GM21529 (cell line): ENCODE results near the gene ELMO1.
"Not testable (repeated sequence)": the region's sequence is repeated elsewhere in the genome, so short reads cannot be mapped to it uniquely, and the experiment has no call there.

Experiments used
- ATAC-seq: cut with Tn5 transposase; IDR thresholded peaks from one replicate; pipeline ENCODE4 v1.9.1; 2021; ENCODE audit not compliant: unreplicated experiment

Gene ELMO1

DNA sequence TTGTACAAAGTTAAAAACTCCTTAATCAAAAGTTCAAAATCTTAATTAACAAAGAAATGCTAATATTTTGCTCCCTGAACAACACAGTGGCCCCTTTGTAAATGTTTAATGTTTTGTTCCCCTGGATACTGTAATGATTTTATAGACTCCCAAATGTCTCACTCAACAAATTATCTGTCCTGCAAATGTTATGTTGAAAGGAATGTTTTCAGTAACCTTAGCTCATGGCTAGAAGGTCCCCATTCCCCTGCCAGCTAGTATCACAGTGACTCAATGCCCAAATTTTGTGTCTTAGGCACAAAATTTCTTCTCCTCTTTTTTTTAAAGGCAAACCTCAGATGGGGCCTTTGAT lies 298.9 kb downstream of the ELMO1 start:
- no peak for ATAC-seq

DNA sequence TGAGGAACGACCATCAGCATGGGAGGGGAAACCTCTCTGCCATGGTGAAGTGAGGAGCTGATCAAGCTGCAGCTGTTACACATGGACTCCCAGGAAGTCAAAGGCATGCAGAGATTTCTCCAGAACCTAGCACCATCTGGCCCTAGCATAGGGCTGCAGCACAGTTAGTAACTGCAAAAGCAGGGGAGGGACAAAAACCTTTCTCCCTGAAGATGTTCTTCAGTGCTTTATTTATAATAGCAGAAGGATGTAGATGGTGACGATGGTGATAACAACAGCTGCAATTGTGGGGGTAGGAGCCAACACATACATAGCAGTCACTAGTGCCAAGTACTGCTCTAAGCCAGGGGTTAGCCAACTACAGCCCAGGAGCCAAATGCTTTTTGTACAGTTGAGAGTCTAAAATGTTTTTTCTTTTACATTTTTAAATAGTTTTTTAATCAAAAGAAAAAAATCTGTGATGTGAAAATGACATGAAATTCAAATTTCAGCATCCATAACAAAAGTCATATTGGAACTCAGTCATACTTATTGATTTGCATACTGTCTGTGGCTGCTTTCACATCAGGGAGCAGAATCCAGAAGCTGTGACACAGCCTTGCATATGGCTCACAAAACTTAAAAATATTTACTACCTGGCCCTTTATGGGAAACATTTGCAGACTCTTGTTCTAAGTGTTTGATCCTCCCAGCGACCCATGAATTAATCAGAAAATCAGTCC lies 299.5 kb downstream of the ELMO1 start:
- peak; percentile 61 for ATAC-seq

DNA sequence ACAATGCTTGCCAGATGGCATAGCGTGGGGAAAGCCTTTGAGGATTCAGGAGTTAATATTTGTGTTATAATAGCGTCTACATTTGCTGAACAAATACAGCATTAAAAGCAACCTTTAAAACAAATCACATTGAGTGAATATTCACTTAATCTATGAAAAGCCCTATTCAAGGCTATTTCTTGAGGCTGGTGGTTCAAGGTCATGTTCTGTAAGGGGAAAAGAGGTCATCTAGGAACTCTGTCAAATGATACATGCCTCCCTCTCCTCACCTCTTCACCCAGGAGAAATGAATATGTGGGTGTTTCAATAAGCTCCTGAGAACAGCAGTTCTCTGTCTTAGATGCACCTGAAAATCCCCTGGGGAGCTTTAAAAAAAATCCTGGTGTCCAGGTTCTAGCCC lies 303.0 kb downstream of the ELMO1 start:
- no peak for ATAC-seq

DNA sequence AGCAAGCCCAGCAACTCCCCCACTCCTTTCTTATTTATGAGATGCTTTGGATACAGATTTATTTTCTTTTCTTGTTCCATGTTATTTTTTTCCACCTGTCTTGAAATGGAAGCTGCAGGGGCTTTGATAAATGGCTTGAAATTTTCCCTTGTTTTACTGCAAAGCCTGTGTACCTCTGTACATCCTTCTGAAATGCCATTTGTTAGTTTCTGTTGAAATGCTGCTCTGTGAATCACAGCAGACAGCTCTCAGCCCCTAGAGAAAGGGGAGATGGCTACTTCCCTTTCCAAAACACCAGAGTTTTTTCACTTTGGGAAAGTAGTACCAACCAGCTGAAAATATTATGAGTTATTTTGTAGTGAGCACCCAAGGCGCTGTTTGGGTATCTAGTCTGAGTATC lies 304.2 kb downstream of the ELMO1 start:
- no peak for ATAC-seq

DNA sequence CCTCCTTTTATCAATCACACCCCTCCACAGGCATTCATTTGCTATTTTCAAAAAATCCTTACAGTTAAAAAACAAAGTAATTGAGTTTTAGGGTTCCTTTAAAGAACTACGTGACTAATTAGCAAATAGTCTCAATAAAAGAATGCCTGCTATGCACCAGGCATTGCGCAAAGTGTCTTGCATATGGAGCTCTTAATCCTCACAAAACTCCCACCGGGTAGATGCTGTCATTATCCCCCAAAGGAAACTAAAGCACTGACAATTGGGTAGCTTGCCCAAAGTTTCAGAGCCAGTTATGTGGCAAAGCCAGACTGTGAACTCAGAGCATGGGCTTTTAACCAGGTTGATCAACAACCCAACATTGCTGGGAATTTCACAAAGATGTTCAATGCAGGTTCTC lies 305.7 kb downstream of the ELMO1 start:
- no peak for ATAC-seq

DNA sequence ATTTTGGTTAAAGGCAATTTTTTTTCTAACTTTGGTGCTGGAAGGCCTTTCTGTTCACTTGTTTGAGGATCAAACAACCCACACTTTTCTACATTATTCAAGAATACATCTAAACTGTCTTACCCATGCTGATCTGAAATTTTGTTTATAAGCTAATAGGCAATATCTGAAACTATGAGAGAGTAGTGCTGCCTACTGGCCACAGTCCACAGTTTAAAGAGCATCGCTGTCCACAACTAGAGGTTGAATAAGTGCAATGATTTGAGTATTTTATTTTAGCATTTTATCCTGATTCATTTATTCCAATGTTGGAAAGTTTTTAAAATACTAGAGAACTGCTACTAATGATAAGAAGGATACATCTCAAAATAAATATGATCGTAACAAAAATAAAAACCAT lies 306.9 kb downstream of the ELMO1 start:
- ATAC-seq, result no peak

DNA sequence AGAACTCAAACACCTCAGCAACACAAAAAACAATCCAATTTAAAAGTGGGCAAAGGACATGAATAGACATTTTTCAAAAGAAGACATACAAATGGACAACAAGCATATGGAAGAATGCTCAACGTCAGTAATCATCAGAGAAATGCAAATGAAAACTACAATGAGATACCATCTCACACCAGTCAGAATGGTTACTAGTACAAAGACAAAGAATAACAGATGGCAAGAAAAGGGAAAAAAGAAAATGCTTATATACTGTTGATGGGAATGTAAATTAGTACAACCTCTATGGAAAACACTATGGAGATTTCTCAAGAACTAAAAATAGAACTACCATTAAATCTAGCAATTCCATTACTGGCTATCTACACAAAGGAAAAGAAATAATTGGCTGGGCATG lies 314.8 kb downstream of the ELMO1 start:
- ATAC-seq, result not testable (repeated sequence)

DNA sequence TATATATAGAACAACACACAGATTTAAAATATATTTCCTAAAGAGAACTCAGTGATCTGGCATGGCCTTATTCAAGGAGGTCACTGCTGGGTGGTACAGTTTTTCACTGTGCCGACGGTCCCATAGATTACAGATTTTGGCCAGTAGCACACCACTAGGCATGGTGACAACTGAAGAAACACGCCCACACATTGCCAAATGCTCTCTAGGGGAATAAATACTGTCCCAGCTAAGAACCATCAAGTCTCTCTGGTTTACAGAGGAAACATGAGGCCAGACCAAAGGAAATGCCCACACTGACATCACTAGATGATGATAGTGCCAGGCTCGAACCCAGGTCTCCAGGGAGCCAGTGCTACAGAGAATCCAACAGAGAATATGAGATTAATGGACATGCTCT lies 316.8 kb downstream of the ELMO1 start:
- ATAC-seq, result no peak

DNA sequence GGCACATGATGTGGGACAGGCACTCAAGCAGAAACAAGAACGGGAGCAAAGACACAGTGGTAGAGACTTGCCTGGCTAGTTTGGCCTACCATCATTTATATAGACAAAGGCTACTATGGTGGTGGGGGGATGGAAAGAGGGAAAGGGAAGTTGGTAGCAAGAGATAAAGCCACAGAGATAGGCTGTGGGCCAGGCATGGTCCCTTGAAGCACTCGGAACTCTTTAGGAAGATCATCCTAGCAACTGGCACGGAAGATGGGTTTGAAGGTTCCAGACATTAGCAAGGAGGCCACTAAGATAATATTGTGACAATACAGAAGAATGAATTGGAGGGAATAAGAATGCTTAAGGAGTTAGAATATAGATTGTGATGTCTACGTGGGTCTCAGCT lies 319.6 kb downstream of the ELMO1 start:
- ATAC-seq, result no peak

DNA sequence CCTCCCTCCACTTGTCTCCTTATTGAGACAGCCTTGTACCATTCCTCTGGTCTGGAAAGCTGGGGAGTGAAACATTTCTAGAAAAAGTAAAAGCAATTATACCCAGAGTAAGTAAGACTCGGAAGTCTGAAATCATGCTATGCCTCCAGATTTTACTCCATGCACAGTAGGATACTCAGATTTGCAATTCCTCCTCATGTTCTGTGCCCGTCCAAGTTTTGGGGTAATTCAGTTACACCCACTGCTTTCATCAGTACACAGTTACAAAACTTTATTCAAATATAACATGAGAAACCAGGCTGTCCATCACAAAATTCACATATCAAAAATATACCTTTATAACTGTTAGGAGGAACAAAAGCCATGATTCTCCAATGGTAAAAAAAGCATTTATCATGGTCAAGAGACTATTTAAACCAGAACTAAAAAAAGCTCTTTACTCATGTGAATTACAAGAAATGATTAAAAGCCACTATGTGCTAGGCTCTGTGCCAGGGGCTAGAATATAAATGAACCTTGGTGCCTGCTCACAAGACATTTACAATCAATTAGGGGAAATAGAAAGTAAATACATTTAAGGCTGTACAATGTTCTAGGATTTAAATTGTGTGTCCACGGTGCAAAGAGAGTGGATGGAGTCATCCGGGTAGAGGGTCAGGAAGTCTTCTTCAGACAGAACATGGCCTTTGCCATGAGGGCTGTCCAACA lies 320.2 kb downstream of the ELMO1 start:
- ATAC-seq, result no peak

DNA sequence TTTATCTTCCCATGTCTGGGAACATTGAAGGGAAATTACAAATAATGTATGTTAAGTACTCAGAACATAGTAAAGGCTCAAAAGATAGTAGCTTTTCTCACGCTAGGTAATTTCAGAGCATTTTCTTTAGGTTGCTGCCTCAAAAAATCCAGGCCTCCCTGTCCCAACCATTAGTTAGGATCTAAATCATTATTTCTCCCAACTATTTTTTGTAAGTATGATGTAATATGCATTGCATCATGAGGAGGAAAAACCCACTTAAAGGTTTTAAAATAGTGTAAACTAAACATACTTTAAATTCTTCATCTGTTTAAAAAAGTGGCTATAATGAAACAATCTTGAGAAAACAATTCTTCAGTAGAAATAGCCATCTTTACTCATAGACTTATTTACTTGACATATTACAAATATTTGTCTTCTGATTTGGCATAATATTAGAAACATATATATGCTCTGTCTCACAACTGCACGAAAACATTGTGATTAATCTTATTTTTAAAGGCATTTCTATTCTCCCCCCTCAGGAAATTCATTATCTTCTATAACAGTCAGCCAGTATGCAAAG lies 329.3 kb downstream of the ELMO1 start:
- ATAC-seq, result no peak

DNA sequence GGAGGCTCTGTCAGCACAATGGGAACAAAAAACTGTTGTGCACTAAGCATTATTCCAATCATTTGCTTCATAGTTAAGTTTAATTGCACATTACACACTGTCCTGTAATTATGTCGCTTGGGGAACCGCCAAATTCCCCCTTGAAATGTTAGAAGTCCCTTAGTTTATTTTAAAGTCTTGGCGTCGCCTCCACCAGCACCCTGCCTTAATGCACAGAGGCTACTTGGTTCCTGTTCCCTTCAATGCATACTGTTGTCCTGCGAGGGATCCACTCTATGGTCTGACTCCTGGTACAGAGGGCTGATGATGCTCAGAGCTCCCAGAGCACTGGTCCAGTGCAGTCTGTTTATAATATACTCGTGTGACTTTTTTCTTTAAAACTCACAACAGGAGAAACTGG lies 330.7 kb downstream of the ELMO1 start:
- no peak for ATAC-seq

DNA sequence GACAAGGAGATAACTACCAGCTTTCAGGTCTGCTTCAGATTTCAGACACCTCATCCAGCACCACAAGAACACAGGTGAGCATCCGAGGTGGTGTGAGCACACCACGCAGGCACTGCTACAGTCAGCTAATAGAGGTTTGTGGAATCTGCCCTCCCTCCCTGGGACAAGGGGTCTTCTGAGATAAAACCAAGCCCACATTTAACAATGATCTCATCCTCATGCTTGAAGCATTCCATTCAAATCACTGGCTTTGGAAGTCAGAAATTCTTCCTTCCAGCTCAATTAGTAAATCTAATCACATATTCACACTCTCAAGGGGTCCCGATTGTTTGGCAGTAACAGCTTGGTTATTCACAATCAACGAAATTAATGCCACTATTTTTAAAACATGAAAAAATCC lies 331.4 kb downstream of the ELMO1 start:
- ATAC-seq, result no peak

DNA sequence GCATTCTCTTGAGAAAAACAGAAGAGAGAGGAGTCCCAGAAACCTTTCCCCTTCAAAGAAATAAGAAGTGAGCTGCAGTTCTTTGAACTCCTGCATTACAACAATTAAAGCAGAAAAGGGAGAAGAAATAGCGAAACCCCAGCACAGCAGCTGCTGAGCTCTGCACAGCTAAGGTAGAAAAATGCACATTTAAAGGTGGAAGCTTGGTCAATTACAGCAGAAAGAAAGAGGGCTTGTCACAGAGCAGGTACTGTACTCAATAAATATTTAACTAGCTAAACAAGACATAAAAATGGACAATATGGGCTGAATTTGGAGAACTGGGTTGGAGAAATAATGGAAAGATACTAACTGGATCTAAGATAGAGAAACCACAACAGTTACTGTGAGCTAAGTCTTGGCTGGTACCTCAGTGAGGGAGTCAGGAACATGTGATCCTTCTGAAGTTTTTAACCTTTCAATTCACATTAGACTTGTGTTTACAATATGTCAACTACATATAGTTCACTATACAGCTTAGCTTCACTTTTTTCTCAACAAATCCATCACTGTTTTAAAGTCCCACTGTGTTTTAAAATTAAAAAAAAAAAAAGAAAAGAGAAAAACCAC lies 332.5 kb downstream of the ELMO1 start:
- ATAC-seq, result no peak

DNA sequence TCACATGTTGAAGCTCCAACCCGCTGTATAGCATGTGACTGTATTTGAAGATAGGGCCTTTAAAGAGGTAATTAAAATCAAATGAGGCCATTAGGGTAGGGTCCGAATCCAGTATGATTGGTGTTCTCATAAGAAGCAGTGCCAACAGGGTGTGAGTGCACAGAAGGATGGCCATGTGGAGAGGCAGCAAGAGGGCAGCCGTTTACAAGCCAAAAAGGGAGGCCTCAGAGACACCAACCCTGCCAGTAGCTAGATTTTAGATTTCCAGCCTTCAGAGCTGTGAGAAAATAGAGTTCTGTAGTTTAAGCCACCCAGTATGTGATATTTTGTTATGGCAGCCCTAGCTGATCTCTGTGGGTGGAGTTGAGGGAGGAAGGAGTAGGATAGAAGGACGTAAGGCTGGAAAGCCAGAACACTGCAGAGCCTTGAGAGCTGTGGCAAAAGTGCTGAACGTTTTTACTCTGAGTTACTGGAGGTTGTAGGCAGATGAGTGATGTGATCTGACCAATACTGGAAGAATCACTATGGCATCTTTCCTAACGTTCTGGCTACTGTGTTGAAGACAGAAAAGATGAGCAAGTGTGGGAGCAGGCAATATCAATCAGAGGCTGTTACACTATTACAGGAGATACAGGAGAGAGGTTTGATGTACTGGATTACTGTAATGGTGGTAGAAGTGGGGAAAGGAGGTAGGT lies 334.9 kb downstream of the ELMO1 start:
- no peak for ATAC-seq

DNA sequence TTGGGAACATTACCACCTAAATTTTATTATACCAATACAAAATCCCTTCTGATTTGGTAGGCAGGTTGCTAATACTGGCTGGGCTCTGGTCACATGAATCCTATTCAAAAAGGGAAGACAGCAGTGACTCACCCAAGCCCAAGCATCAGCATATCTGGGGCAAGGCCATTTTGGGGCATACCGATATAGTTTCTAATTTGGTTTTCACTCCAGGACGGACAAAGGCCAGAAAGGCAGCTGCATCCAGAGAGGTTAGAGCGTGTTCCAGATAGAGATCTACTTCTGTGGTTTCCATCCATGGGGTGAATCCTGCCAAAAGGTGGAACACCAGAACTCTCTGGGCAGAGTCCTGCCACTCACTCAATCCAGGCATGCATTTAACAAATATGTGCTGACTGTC lies 335.8 kb downstream of the ELMO1 start:
- no peak for ATAC-seq

DNA sequence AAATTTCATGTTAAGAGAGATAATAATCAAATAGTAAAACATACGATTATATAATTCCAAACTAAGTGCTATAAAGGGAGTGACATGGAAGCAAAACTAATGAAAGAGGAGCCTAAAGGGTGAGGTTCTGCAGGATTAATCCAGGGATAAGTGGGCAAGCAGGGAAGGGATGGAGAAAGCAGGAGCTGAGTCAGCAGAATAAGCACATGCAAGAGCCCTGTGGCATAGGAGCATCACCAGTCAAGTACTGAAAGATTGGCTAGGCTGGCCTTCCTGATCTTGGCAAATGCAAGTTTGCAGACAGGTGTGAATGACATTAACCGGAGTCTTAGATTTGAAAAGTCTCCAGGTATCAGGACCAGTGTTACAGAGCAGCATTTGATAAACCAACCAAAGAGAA lies 336.4 kb downstream of the ELMO1 start:
- no peak for ATAC-seq

DNA sequence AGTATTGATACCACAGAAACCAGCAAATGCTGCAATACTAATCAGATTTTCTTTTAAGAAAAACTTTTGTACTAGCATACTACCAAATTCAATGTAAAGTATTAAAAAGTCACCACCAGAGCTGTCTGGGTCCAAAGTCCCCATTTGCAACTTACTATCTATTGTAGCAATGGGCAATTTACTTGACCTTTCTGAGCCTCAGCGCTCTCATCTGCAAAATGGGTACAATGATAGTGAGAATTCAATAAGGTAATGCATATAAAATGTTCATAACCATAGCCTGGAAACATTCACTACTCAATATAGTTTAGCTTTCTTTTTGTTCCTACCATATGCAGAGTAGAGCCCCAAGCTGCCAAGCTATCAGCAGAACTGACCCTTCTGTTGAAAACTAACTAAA lies 337.2 kb downstream of the ELMO1 start:
- ATAC-seq, result no peak

DNA sequence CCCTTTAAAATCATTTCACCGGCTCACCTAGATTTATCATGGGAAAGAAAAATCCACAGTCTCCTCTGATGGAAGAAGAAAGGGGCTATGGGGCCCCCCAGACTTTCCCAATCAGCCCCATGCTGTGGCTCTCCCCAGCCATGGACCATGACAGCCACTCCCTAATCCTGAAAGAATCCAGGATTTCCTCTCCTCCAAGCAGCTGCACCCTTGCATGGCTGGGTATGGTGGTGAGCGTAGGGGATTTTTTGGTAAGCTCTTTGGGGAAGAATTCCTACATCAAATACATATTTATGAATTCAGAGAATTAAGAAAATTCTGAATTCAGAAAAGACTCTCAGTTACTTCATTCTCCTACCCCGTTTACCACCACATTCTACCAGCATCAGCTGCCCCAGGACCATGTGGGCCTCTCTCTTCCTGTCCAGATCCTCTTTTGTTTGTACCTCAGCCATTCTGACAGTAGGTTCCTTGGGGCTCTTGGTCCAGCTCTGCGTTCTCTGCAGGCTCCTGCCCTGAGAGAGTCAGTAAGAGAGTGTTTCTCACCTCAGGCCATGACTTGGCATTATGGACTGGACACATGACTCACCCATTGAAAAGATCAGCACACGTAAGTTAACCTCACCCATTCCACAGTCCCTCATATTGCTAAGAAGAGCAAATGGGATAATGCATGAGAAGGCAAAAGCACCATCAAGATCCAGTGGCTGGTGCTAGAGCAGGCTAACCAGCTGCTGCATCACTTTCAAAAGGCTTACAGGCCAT lies 337.8 kb downstream of the ELMO1 start:
- ATAC-seq, result no peak

DNA sequence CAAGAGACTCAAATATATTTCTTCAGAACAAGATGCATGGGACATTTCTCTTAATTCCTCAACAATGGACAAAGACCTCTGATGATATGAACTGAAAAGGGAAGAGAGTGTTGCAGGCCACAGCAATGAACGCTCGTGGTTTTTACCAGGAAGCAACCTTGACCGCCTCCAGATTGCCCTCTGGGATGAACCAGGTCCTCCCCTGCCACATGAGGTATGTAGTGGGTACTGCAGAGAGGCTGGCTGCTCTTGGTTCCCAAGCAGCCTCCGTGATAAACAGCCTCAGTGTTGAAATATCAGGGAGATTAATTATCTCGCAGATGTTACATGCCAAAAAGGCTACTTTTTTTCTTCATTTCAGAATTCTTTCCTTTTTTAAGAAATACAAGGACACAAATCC lies 338.8 kb downstream of the ELMO1 start:
- no peak for ATAC-seq
